ENCODE data around the gene CDIP1. TPM values are rescaled to one million over a fixed set of nuclear protein-coding genes. Genes with fewer than 3 reads are reported as not detected.

CDIP1 gene
- total and polyA plus RNA-seq, 4 donors, result 4.4 to 18.6 (median 12.0) TPM

- DNase-seq (ENCODE audit: low spot score), result no peak
- no peaks in the 10 kb centered on the region for H3K9me3 ChIP-seq (ENCODE audit: control insufficient read depth in 4 of 4, low read length in 3 of 4)
- H3K36me3 ChIP-seq (ENCODE audit: control insufficient read depth in 4 of 4, insufficient read depth in 3 of 4, low read depth in 1 of 4, low read length in 3 of 4), result no peaks in the 10 kb centered on the region
- no peaks in the 10 kb centered on the region for H3K4me1 ChIP-seq (ENCODE audit: control insufficient read depth in 4 of 4, insufficient read depth in 4 of 4, low read length in 3 of 4)
- H3K4me3 ChIP-seq (ENCODE audit: low read depth in 1 of 3, low read length in 3 of 3), result no peak overlapping the region
- WGBS, result 90% methylated on average over 18 of the region's 18 CpGs
- no peak for TF ChIP-seq TAF1 (conservative IDR thresholded peaks at IDR 0.05)
- TF ChIP-seq REST (IDR thresholded peaks at IDR 0.05), result no peak
- TF ChIP-seq HNF4A (conservative IDR thresholded peaks at IDR 0.05), result no peak
- no peak for TF ChIP-seq MAX (IDR thresholded peaks at IDR 0.05)
- no peak for TF ChIP-seq HNF4G (IDR thresholded peaks at IDR 0.05)
- no peak for TF ChIP-seq FOXA1 (IDR thresholded peaks at IDR 0.05)
- H3K27ac ChIP-seq (ENCODE audit: low read depth in 1 of 2, low read length in 2 of 2), result no peak overlapping the region
- H3K9ac ChIP-seq (ENCODE audit: low read depth in 1 of 2, low read length in 2 of 2), result no peak overlapping the region
- no peaks in the 10 kb centered on the region for H3K27me3 ChIP-seq (ENCODE audit: control insufficient read depth in 4 of 4, insufficient read depth in 4 of 4, low read length in 3 of 4)
Measured at GRCh38 chr16:4564661-4565267, 26.2 kb upstream of the CDIP1 start.

- WGBS, result 82% methylated on average over 9 of the region's 9 CpGs
- no peak for DNase-seq (ENCODE audit: low spot score)
- TF ChIP-seq ATF3 (IDR thresholded peaks at IDR 0.05) (no peak), ZBTB33 (IDR thresholded peaks at IDR 0.05) (no peak)
- no peaks in the 10 kb centered on the region for H3K36me3 ChIP-seq (ENCODE audit: control insufficient read depth in 4 of 4, insufficient read depth in 3 of 4, low read depth in 1 of 4, low read length in 3 of 4)
- H3K4me1 ChIP-seq (ENCODE audit: control insufficient read depth in 4 of 4, insufficient read depth in 4 of 4, low read length in 3 of 4), result no peaks in the 10 kb centered on the region
- H3K27me3 ChIP-seq (ENCODE audit: control insufficient read depth in 4 of 4, insufficient read depth in 4 of 4, low read length in 3 of 4), result no peaks in the 10 kb centered on the region
- no peak overlapping the region for H3K27ac ChIP-seq (ENCODE audit: low read depth in 1 of 2, low read length in 2 of 2)
- H3K9me3 ChIP-seq (ENCODE audit: control insufficient read depth in 4 of 4, low read length in 3 of 4), result no peaks in the 10 kb centered on the region
- no peak overlapping the region for H3K4me3 ChIP-seq (ENCODE audit: low read depth in 1 of 3, low read length in 3 of 3)
- no peak overlapping the region for H3K9ac ChIP-seq (ENCODE audit: low read depth in 1 of 2, low read length in 2 of 2)
Measured at GRCh38 chr16:4561596-4561995, 23.0 kb upstream of the CDIP1 start.

- H3K4me3 ChIP-seq (ENCODE audit: low read depth in 1 of 3, low read length in 3 of 3), result no peak overlapping the region
- no peak for TF ChIP-seq NR2F2 (IDR thresholded peaks at IDR 0.05)
- TF ChIP-seq EGR1 (IDR thresholded peaks at IDR 0.05; ENCODE audit: low read depth in 2 of 2), result no peak
- no peak for TF ChIP-seq ZBTB33 (IDR thresholded peaks at IDR 0.05)
- no peak for TF ChIP-seq MAX (IDR thresholded peaks at IDR 0.05)
- no peak for TF ChIP-seq YY1 (IDR thresholded peaks at IDR 0.05)
- no peak for TF ChIP-seq RAD21 (IDR thresholded peaks at IDR 0.05)
- no peak for TF ChIP-seq FOXA2 (IDR thresholded peaks at IDR 0.05)
- no peak for TF ChIP-seq SP1 (IDR thresholded peaks at IDR 0.05)
- TF ChIP-seq GABPA (IDR thresholded peaks at IDR 0.05 in 1 of 2, conservative IDR thresholded peaks at IDR 0.05 in 1 of 2), result no peak
- TF ChIP-seq JUND (IDR thresholded peaks at IDR 0.05), result no peak
- TF ChIP-seq RXRA (IDR thresholded peaks at IDR 0.05), result no peak
- no peak for TF ChIP-seq HNF4A (conservative IDR thresholded peaks at IDR 0.05)
- no peak for TF ChIP-seq FOXA1 (IDR thresholded peaks at IDR 0.05)
- no peak overlapping the region for H3K27ac ChIP-seq (ENCODE audit: low read depth in 1 of 2, low read length in 2 of 2)
- 81% methylated on average over 10 of the region's 10 CpGs for WGBS
- H3K9me3 ChIP-seq (ENCODE audit: control insufficient read depth in 4 of 4, low read length in 3 of 4), result no peaks in the 10 kb centered on the region
- H3K36me3 ChIP-seq (ENCODE audit: control insufficient read depth in 4 of 4, insufficient read depth in 3 of 4, low read depth in 1 of 4, low read length in 3 of 4), result no peaks in the 10 kb centered on the region
- DNase-seq (ENCODE audit: low spot score), result no peak
- no peak overlapping the region for H3K9ac ChIP-seq (ENCODE audit: low read depth in 1 of 2, low read length in 2 of 2)
- no peaks in the 10 kb centered on the region for H3K27me3 ChIP-seq (ENCODE audit: control insufficient read depth in 4 of 4, insufficient read depth in 4 of 4, low read length in 3 of 4)
- no peaks in the 10 kb centered on the region for H3K4me1 ChIP-seq (ENCODE audit: control insufficient read depth in 4 of 4, insufficient read depth in 4 of 4, low read length in 3 of 4)
Measured at GRCh38 chr16:4557973-4558372, 19.4 kb upstream of the CDIP1 start.
